ENCODE measurements around the gene NSFL1C.
"Not testable (repeated sequence)": the region's sequence is repeated elsewhere in the genome, so short reads cannot be mapped to it uniquely, and the experiment has no call there.

The NSFL1C gene

DNA sequence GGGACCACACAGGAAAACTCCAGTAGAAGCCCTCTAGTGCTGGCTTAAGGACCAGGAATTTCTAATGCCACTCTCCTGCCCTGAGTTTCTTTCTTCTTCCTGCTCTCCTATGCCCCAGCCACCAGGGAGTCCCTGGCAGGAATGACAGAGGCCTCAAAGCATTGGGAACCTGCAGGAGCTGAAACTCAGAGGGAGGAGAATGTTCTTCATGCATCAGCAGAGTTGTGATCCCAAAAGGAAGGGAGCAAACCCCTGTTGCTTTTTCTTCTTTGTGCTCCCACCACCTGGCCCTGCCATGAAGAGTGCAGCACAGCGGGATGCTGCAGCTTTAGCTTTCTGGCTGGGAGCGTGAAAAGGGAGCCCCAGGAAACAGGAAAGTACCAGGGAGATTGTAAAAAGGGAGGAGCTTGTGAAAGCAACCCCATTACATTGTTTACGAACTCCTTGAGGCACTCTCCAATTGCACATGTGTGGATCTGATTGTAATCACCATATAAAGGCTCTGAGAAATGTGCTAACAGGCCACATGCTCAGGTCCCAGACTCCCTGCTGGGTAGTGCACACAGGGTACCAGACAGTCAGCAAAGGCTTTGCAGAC is 39.1 kb downstream of the NSFL1C start:
- no peak for DNase-seq (ENCODE audit: low read depth in 2 of 3, low spot score in 1 of 3)

DNA sequence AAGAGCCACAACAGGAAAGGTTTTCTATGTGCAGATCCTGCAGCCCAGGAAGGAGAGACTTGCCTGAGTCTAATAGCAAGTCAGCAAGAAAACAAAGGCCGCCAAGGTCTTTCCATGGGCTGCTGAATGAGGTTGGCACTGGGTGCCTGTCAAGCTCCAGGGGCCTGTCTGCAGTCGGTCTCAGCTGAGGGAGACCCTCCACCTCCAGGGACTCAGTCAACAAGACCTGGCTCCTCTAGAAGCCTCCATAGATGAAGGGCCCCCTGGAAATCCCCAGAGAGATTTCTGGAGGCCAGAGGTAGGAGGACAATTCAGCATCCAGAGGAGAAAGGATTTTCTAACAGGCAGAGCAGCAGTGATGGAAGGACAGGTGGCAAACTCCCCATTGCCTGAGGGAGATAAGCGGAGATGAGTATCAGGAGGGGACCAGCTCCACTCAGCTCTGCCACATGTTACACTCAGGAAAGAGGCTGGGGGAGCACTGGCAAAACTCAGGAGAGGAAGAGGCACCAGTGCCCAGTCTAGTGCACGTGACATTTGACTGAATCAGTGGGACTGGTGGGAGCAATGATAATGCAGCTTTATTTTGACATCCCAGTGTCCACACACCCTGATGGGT is 40.3 kb downstream of the NSFL1C start:
- DNase-seq (ENCODE audit: low read depth in 2 of 3, low spot score in 1 of 3), result no peak

DNA sequence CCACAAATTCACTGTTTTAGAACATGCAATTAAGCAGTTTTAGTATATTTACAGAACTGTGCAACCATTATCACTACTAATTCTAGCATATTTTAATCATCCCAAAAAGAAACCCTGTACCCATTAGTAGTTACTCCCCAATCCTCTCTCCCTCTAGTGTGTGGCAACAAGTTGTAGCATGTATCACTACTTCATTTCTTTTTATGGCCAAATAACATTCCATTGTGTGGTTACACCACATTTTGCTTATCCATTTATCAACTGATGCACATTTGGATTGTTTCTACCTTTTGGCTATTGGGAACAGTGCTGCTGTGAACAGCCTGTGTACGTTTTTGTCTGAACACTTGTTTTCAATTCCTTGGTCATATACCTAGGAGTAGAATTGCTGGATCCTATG is 42.3 kb downstream of the NSFL1C start:
- no peak for DNase-seq (ENCODE audit: low read depth in 2 of 3, low spot score in 1 of 3)

DNA sequence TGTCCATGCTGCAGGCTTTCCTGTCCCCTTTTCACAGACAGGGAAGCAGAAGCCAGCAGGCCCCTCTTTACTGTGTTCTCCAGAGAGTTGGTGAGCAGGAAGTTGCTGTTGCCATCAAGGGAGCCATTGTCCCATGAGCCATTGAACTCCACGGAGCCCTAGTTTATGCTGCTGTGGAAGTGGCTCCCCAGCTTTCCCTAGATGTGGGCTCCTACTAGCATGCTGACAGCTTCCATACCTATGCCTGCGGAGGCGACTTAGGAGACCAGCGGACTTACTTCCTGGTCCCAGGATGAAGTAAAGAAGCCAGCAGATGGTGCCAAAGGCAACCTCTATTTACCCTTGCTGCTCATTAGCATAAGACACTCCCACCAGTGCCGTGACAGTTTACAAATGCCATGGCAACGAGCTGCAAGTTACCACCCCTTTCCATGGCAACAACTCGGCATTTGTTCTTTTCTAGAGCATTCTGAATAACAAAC is 43.0 kb downstream of the NSFL1C start:
- no peak for DNase-seq (ENCODE audit: low read depth in 2 of 3, low spot score in 1 of 3)

DNA sequence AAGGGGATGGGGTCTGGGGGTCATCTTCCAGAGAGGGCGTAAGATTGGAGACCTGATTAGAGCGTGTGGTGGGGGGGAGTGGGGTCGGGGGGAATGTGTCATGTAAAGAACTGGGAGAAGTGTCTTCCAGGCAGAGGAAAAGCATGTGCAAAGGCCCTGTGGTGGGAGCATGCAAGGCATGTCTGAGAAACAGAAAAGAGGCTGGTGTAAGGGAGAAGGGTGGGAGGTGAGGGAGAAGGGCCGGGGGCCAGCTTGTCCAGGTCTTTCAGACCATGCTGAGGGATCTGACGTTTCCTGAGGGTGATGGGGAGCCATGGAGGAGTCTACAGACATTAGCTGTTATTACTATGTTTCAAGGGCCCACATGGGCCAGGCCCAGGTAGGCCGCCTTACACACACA is 43.4 kb downstream of the NSFL1C start:
- DNase-seq (ENCODE audit: low read depth in 2 of 3, low spot score in 1 of 3), result no peak

DNA sequence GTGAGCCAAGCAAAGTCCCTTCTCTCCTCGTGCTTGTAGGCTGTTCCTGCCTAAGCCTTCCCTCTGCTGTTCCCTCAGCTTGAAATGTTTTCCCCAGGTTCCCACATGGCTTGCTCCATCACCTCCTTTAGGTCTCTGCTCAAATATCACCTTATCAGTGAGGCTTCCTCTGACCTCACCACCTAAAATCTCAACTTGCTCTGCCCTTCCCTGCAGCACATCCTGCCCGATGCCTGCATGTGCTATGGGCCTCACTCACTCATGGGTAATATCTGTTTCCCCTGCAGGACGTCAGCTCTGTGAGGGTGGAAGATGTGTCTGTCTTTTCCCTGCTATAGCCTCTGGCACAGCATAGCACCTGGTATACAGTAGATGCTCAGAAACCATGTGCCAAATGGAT is 43.9 kb downstream of the NSFL1C start:
- no peak for DNase-seq (ENCODE audit: low read depth in 2 of 3, low spot score in 1 of 3)

DNA sequence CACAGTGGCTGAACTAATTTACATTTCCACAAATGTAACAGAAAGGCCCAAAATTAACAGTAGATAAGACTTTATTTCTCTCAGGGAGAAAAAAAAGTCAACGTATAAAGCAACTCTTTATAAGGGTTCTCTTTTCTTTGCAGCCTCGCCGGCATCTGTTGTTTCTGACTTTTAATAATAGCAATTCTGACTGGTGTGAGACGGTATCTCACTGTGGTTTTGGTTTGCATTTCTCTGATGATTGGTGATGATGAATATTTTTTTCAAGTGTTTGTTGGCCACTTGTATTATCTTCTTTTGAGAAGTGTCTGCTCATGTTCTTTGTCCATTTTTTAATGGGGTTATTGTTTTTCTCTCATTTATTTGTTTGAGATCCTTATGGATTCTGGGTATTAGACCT is 46.6 kb downstream of the NSFL1C start:
- DNase-seq (ENCODE audit: low read depth in 2 of 3, low spot score in 1 of 3), result no peak

DNA sequence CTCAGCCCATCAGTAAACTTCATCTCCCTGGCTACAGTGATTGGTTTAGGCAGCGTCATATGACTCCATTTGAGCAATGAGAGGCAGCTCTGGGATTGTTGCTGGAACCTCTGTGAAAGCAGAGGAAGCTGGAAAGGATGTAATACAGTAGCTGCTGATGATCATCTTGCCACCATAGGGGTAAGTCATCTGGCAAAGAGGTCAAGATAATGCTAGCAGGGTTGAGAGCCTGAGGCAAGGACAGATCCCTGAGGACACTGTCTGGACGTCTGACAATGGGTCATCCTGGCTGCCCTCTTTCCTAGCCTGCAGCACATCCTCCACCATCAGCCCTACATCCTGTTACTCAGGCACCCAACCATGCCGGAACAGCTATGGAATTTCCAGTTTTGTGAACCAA is 48.3 kb downstream of the NSFL1C start:
- DNase-seq (ENCODE audit: low read depth in 2 of 3, low spot score in 1 of 3), result no peak

DNA sequence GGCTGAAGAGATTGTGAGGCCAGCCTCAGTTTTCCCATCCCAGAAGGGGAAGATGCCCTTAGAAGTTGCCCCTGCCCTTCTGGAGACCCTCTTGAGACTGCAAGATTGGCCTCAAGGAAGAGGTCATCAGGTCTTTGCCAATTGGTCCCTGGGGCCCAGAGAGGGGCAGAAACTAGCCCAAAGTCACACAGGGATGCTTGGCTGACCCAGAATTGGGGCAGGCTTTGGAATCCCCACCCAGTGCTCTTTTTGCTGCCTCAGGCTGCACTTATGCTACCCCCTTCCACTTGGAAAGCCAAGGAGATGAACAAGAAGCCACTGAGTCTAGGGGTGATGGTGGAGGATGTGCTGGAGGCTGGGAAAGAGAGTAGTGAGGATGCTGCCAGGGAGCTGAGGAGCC is 48.9 kb downstream of the NSFL1C start:
- DNase-seq (ENCODE audit: low read depth in 2 of 3, low spot score in 1 of 3), result no peak

DNA sequence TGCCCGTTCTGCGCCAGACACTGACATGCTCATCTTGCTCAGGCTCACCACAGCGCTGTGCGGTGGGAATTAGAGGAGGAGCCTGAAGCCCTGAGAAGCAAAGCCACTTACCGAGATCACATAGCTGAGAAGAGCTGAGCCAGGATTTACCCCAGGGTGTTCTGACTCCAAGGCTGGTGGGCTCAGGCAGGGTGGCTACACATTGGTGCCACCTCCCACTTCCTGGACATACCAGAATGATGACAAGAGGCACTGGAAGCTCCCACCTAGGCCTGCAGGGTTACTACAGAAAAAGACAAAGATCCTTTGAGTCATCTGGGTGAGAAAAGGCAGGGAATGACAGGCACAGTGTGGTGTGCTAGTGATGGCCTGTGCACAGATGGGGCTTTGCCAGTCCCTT is 49.4 kb downstream of the NSFL1C start:
- no peak for DNase-seq (ENCODE audit: low read depth in 2 of 3, low spot score in 1 of 3)

DNA sequence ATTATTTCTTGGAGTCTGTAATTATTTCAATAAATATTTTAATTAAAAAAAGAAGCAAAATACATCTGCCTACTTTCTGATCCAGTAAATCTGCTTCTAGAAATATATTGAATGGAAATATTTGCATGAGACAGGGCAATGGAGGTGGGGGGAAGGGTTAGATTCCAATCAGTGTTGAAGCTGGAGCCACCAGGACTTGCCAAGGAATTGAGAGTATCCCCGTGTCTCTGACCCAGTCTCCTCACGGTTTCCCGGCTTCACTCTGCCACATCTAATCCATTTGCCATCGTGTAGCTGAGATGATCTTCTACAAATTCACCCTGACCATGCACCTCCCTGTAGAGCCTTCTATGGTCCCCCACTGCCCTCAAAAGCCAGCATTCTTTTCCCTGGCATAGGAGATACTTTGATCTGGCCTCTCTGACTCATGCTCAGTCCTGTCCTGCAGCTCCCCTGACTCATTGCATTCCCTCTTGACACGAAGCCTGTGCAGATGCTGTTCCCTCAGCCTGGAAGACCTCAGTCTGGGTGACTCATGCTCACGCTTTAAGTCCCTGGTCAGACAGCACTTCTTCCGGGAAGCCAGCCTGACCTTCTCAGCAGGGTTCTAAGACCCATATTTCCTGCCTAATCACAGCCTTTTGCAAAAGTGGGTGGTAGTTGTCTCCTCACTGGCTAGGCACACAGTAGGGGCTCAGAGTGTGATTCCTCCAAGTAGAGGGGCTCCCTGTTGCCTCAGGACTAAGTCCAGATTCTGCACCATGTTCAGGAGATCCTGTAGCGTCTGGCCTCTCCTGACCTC is 50.8 kb downstream of the NSFL1C start:
- DNase-seq (ENCODE audit: low read depth in 2 of 3, low spot score in 1 of 3), result no peak

DNA sequence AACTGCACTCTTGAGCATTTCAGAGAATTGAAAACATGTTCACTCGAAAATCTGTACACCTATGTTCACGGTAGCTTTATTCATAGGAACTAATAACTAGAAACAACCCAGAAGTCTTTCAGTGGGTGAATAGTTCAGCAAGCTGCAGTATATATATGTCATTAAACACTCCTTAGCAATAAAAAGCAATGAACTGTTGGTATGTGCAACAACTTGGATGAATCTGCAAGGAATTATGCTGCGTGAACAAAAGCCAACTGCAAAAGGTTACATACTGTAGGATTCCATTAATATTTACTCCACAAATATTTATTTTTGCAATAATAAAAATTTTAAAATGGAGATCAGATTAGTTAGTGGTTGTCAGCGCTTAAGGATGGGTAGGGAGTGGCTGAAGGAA is 51.7 kb downstream of the NSFL1C start:
- no peak for DNase-seq (ENCODE audit: low read depth in 2 of 3, low spot score in 1 of 3)

DNA sequence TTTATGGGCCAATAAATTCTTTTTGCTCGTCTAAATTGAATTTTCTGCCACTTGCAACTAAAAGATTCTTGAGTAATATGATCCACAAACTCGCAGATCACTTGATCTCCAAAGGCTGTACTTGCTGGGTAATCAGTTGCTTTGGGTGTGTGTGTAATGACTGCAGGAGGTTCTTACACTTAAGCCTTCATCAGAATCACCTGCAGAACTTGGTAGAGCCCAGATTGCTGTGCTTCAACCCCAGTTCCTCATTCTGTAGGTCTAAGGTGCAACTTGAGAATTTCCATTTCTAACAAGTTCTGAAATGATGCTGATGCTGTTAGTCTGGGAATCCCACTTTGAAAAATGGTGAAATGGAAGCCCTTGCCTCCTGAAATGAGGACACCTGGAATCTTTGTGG is 60.8 kb downstream of the NSFL1C start:
- DNase-seq (ENCODE audit: low read depth in 2 of 3, low spot score in 1 of 3), result no peak

DNA sequence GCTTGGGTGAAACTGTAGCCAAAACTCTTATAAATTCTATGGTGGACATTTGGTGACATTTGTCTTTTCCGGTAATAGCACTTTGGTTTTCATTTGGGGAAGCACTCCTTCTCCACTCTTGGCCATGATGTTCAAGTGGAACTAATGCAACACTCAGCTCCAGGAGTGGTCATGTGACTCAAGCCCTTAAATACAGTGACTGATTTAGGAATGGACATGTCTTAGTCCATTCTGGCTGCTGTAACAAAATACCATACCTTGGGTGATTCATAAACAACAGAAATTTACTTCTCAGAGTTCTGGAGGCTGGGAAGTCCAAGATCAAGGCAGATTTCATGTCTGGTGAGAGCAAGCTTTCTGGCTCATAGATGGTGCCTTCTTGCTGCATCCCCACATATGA is 63.0 kb downstream of the NSFL1C start:
- DNase-seq (ENCODE audit: low read depth in 2 of 3, low spot score in 1 of 3), result no peak

DNA sequence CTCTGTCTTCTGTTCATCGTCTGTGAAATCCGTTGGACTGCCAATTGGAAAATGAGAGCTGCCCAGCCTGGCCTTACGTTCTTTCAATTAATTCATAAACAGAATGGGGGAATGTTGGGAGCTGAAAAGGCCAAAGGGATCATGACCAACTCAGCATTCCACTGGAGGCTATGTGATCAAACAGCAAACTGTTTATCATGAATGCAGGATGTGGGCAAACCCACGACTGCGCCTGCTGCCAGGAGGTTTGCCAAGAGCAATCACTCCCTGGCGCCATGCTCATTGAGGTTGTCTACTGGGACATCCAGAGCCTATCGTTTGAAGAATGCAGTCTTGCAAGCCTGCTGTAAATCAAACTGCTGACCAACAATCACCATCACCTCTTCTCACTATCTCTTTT is 64.5 kb downstream of the NSFL1C start:
- no peak for DNase-seq (ENCODE audit: low read depth in 2 of 3, low spot score in 1 of 3)

DNA sequence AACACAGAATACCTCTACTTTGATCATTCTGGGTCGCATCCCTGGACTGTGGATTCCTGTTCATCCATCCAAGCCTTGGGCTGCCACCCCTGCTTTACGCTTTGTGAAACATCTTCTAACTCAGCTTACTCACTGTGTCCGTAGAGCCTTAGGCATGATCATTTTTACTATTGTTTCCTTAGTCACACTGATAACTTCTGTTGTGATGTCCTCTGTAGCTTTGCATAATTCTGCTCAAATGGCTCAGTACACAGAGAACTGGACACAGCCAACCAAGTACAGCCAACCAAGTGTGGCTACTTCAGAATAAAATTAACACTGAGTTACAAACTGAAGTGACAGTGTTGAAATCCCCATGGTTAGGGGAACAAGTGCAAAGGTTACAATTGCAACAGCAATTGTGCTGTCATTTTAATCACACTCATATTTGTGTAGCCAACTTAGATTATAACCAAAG is 65.2 kb downstream of the NSFL1C start:
- no peak for DNase-seq (ENCODE audit: low read depth in 2 of 3, low spot score in 1 of 3)

DNA sequence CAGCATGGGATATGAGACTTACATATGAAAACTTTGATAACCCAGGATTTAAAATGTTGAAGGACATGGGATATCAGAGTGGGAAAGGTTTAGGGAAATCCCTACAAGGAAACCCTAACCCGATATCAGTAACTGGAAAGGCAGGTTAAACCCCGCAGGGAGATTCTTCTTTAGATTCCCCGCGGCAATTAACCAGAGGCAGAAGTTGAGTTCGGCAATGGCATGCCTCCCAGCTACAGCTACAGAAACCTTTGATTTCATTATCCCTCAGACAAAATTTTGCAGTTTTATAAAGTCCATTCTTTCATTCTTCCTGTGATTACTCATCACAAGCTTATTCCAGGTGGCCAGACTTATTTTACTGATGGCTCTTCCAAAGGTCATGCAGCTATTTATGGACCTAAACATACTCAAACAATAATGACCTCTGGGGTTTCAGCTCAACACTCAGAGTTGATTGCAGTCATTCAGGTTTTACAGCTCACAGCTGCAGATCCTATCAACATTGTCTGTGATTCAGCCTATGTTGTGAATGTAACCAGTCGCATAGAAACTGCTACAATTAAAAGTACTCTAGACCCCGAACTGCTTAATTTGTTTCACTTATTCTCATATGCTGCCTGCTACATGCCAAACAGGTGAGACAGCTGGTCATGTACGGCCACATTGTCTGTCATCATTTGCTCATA is 66.8 kb downstream of the NSFL1C start:
- not testable (repeated sequence) for DNase-seq (ENCODE audit: low read depth in 2 of 3, low spot score in 1 of 3)

DNA sequence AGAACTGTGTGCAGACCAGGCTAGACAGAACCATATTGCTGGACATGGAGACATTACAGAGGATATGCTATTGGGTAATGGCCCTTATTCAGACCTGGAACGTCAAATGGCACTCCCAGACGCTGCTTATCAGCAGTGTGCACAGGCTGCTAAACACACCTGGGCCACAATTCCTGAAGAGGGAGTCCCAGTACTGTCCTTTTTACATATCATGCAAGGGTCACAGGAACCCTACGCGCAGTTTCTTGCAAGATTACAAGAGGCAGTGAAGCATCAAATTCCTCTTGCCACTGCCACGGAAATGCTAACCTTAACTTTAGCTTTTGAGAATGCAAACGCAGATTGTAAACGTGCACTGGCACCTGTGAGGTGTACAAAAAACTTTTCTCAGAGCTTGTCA is 68.5 kb downstream of the NSFL1C start:
- DNase-seq (ENCODE audit: low read depth in 2 of 3, low spot score in 1 of 3), result not testable (repeated sequence)

DNA sequence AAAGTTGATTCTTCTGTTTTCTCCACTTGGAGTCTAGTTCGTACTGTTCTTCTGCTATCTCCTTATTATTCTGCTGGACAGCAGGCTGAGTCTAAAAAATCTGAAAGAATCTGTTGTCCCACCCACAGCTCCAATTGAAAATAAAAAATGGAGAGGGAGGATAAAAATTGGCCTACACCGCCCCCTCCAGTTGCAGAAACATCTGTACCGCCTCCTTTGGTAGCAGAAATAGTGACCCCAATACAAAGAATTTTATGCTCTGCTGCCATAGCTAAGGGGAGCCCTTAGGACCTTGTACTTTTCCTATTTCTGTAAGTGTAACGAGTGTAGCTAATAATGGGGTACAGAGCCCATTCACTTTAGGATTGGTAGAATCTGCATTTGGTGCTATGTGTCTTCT is 68.9 kb downstream of the NSFL1C start:
- no peak for DNase-seq (ENCODE audit: low read depth in 2 of 3, low spot score in 1 of 3)

DNA sequence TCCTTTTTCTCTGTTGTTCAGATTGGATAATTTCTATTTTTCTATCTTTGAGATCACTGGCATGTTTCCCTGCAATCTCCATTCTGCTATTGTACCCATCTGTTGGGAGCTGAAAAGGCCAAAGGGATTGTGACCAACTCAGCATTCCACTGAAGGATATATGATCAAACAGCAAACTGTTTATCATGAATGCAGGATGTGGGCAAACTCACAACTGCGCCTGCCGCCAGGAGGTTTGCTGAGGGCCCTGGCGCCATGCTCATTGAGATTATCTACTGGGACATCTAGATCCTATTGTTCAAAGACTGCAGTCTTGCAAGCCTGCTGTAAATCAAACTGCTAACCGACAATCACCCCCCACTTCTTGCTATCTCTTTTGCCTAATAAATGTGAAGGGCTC is 69.9 kb downstream of the NSFL1C start:
- no peak for DNase-seq (ENCODE audit: low read depth in 2 of 3, low spot score in 1 of 3)

DNA sequence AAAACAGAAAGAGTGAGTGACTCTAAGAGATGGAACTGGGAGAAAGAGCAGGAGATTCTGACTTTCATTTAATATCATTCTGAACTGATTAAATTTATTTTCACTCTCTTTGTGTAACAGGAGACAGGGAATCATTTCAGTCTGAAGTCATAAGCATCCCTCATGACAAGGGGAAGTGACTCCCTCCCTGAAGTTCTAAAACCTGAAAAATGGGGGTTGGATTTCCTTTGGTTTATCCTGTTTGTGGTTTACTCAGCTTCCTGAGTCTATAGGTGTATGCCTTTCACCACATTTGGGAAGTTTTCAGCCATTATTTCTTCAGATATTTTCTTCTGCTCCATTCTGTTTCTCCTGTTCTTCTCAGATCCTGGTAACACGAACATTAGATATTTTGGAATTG is 70.4 kb downstream of the NSFL1C start:
- DNase-seq (ENCODE audit: low read depth in 2 of 3, low spot score in 1 of 3), result no peak

DNA sequence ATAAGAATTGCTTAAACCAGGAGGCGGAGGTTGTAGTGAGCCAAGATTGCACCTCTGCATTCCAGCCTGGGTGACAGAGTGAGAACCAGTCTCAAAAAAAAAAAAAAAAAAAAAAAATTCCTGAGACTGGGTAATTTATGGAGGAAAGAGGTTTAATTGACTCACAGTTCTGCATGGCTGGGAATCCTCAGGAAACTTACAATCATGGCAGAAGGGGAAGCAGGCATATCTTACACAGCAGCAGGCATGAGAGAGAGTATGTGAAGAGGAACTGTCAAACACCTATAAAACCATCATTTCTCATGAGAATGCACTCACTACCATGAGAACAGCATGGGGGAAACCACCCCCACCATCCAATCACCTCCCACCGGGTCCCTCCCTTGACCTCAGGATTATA is 72.0 kb downstream of the NSFL1C start:
- no peak for DNase-seq (ENCODE audit: low read depth in 2 of 3, low spot score in 1 of 3)

All from stimulated activated CD4-positive, alpha-beta T cell treated with anti-CD3 and anti-CD28 coated beads, Interleukin-12 subunit alpha, Interleukin-12 subunit beta, amount 100 ng/mL, for 48 hours (primary cell).